Measurements from ENCODE around the gene MERTK. TPM values are rescaled to one million over a fixed set of nuclear protein-coding genes. Genes with fewer than 3 reads are reported as not detected.

MERTK gene
- total and polyA plus RNA-seq, 12 donors: 23.3 to 152 (median 75.3) TPM

DNA sequence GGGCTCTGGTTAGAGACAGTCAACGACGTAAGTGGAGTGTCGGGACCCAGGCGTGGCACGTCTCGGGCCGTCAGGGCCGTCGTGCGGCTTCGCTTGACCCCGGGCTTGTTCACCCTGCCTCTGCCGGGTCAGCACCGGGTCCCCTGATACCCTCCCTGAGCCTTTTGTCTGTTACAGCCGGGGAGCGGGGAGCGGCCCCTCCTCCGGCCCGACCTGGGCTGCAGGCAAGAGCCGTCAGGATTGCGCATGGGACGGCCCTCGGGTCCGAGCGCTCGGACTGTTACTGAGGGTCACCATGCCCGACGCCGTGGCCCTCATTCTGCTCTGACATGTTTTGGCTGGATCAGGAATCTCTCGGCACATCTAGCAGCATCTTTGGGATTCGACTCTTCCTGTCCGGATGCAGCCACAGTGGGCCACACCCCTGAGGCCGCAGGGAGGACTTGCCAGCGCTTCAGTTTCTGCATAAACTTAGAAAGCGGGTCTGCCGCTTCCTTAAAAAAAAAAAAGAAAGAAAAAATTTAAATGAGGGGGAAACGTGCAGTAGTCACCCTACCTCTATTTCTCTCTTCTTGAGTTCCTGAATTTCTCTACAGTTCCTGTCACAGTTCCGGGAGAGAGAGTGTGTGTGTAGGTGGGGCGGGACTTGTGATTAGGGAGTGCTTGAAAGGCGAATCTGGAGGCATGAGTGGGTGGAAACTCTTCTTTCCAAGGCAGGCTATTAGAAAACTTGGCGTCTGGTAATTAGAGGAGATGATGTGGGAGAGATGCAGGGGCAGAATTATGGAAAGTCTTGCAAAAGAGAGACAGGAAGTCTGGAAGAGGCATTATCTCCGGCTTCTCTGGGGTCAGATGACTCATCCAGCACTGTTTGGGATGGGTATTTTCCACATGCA is 157.6 kb downstream of the MERTK start:
- intact Hi-C loops (cut with DNase I): no loop called here
- whole genome bisulfite sequencing, 4 donors: 0 to 1% (median 0%) methylated on average over 29 to 42 of the region's 42 CpGs
- TF ChIP-seq, protein P1, sequence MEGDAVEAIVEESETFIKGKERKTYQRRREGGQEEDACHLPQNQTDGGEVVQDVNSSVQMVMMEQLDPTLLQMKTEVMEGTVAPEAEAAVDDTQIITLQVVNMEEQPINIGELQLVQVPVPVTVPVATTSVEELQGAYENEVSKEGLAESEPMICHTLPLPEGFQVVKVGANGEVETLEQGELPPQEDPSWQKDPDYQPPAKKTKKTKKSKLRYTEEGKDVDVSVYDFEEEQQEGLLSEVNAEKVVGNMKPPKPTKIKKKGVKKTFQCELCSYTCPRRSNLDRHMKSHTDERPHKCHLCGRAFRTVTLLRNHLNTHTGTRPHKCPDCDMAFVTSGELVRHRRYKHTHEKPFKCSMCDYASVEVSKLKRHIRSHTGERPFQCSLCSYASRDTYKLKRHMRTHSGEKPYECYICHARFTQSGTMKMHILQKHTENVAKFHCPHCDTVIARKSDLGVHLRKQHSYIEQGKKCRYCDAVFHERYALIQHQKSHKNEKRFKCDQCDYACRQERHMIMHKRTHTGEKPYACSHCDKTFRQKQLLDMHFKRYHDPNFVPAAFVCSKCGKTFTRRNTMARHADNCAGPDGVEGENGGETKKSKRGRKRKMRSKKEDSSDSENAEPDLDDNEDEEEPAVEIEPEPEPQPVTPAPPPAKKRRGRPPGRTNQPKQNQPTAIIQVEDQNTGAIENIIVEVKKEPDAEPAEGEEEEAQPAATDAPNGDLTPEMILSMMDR (IDR thresholded peaks at IDR 0.05): no peak
- TF ChIP-seq POLR2A (IDR thresholded peaks at IDR 0.05): peak in 1 of 2 donors; percentile 67
- Histone ChIP-seq H3K4me3 (peak overlapping the region; percentile 17 to 92 (median 72)), H3K4me1 (replicated peaks in 1 of 2) (peaks cover 22 to 39% of the 10 kb centered on the region in 2 donors), H3K36me3 (replicated peaks in 1 of 2) (peaks cover 0 to 13% of the 10 kb centered on the region in 2 donors), H3K27ac (peak overlapping the region; percentile 97 to 99 (median 98)), H3K27me3 (no peaks in the 10 kb centered on the region), H3K9me3 (replicated peaks in 1 of 3) (no peaks in the 10 kb centered on the region)
- peak; percentile 64 to 92 (median 81) for DNase-seq

DNA sequence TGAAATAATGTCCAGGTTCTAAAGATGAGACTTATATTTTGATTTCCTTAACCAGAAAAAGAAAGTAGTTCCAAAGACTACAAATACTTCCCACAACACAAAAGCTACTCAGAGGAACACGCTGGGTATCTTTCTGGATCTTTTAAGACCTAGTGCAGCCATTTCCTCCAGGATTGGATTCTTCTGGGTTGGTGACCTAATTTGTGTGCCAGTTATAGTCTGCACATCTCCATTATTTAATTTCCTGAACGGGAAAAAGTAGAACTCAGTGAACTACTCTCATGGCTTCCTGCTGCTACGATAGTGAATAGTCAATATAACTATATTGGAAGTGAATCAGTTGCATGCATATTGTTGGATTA is 158.2 kb downstream of the MERTK start:
- peaks cover 0 to 20% of the 10 kb centered on the region in 2 donors for H3K36me3 ChIP-seq (replicated peaks in 1 of 2)
- H3K4me3 ChIP-seq: peak overlapping the region in 2 of 4 donors; percentile 65 to 79
- H3K9me3 ChIP-seq (replicated peaks in 1 of 3): no peaks in the 10 kb centered on the region
- no peaks in the 10 kb centered on the region for H3K27me3 ChIP-seq
- TF ChIP-seq, protein P1 (IDR thresholded peaks at IDR 0.05): no peak
- no peak for TF ChIP-seq POLR2A (IDR thresholded peaks at IDR 0.05)
- H3K4me1 ChIP-seq (replicated peaks in 1 of 2): peaks cover 22 to 39% of the 10 kb centered on the region in 2 donors
- peak overlapping the region; percentile 50 to 99 (median 97) for H3K27ac ChIP-seq
- intact Hi-C loops (cut with DNase I): no loop called here
- 0 to 8% (median 4%) methylated on average over 3 of the region's 3 CpGs for WGBS, 4 donors
- DNase-seq: no peak

DNA sequence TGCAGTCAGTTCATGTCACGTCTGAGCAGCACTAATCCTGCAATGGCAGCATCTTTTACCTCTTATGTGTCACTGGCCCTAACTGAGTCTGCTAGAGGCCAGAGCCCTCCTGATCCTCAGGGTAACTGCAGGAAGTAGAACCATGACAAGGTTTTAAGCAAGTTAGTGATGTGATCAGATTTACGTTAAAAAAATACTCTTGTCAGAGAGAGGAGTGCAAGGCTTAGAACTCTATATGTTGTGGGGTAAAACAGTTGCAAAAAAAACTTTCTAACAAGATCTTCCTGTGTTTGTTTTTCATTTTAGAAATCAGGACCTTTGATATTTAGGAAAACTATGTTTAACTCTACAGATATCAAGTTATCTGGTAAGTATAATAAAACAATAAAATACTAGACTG is 161.3 kb downstream of the MERTK start:
- H3K27me3 ChIP-seq: no peaks in the 10 kb centered on the region
- TF ChIP-seq, protein P1 (IDR thresholded peaks at IDR 0.05): no peak
- TF ChIP-seq POLR2A (IDR thresholded peaks at IDR 0.05): no peak
- peaks cover 18 to 31% of the 10 kb centered on the region in 2 donors for H3K4me1 ChIP-seq (replicated peaks in 1 of 2)
- H3K9me3 ChIP-seq (replicated peaks in 1 of 3): no peaks in the 10 kb centered on the region
- no peak overlapping the region for H3K4me3 ChIP-seq
- H3K27ac ChIP-seq: no peak overlapping the region
- intact Hi-C loops (cut with DNase I): no loop called here
- DNase-seq: no peak
- H3K36me3 ChIP-seq (replicated peaks in 1 of 2): peaks cover 0 to 37% of the 10 kb centered on the region in 2 donors
- WGBS, 4 donors: 82 to 92% (median 90%) methylated on average over 2 of the region's 2 CpGs

DNA sequence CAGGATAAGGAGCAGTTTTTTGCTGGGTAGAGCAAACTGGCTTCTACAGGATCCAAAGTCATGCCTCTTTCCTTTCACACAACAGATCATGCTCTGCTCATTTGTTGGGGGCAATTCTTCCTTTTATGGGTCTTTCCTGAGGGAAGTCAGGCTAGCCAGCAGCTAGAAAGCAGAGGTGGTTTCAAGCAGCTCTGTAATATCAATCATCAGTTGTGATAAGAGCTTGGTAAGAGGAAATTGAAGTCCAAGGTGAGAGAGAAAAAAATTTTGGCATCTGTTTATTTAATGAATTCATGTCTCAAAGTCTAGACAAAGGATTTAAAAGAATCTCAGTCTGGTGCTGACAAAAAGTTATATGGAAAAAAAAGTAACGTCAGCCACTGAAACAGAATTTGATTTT is 162.9 kb downstream of the MERTK start:
- Histone ChIP-seq H3K4me1 (replicated peaks in 1 of 2) (peaks cover 18 to 37% of the 10 kb centered on the region in 2 donors), H3K27me3 (no peaks in the 10 kb centered on the region), H3K36me3 (replicated peaks in 1 of 2) (peaks cover 0 to 52% of the 10 kb centered on the region in 2 donors), H3K9me3 (replicated peaks in 1 of 3) (no peaks in the 10 kb centered on the region), H3K27ac (no peak overlapping the region), H3K4me3 (no peak overlapping the region)
- no peak for DNase-seq
- TF ChIP-seq, protein P1 (IDR thresholded peaks at IDR 0.05): no peak
- TF ChIP-seq POLR2A (IDR thresholded peaks at IDR 0.05): no peak
- 66 to 83% (median 73%) methylated on average over 1 of the region's 1 CpG for WGBS, 4 donors
- intact Hi-C loops (cut with DNase I): no loop called here
